ENCODE data around the gene RNF157. TPM values are rescaled to one million over a fixed set of nuclear protein-coding genes. Genes with fewer than 3 reads are reported as not detected.
"Not testable (repeated sequence)": the region's sequence is repeated elsewhere in the genome, so short reads cannot be mapped to it uniquely, and the experiment has no call there.

Gene RNF157
- total and polyA plus RNA-seq, 2 of the 13 experiments (the other 11 are each of a cell fraction or from before 2014, with no cell fraction given): 0.44 to 1.5 TPM

DNA sequence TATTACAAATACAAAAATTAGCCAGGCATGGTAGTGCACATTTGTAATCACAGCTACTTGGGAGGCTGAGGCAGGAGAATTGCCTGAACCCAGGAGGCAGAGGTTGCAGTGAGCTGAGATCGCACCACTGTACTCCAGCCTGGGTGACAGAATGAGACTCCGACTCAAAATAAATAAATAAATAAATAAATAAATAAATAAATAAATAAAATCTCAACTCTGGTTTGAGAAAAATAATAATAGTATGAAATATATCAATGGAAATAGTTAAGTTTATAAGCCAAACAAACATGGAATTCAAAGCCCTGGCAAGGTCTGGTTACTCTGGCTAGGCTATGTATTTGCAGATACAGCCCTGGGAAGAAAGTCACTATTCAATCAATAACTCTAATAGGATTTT is 53.5 kb downstream of the RNF157 start:
- BruUV-seq (replicated peaks); H3K27ac ChIP-seq (ENCODE audit: extremely low read length, insufficient read depth, low read length); H4K20me1 ChIP-seq (ENCODE audit: insufficient read depth, low read length); H2AFZ ChIP-seq (ENCODE audit: low read length); H3K9ac ChIP-seq (ENCODE audit: insufficient read depth, low read depth, low read length); H3K4me2 ChIP-seq (ENCODE audit: low read depth, low read length); H3K4me3 ChIP-seq (replicated peaks in 1 of 3; ENCODE audit: insufficient read depth in 1 of 3, low read depth in 2 of 3, low read length in 3 of 3); POLR2A ChIA-PET; DNase-seq (ENCODE audit: low spot score); H3K36me3 ChIP-seq (replicated peaks in 1 of 2; ENCODE audit: control insufficient read depth in 1 of 2, insufficient read depth in 2 of 2, low read length in 2 of 2); H3K9me3 ChIP-seq (ENCODE audit: low read length); H3K79me2 ChIP-seq (ENCODE audit: insufficient read depth, low read length); ATAC-seq; H3K27me3 ChIP-seq (ENCODE audit: control insufficient read depth in 1 of 2, insufficient read depth in 2 of 2, low read length in 2 of 2); FAIRE-seq; CTCF ChIA-PET (ENCODE audit: low intra/inter-chr PET ratio, low total read pairs): not testable (repeated sequence)
- in situ Hi-C loops (cut with HindIII; ENCODE audit: extremely low pct_ligation_motif_present, low pct_unique_long_range_greater_than_20kb): loop anchor here (10.0 kb wide), 1 partner anchor 98 kb away; no protein-coding TSS in a partner anchor
- intact Hi-C loops (cut with micrococcal nuclease; ENCODE audit: unreplicated experiment): loop anchor here (10.0 kb wide), 1 partner anchor 88 kb away; no protein-coding TSS in a partner anchor
- peaks cover 20% of the 10 kb centered on the region for H3K4me1 ChIP-seq (ENCODE audit: insufficient read depth, low read length)
- WGBS (ENCODE audit: low lambda C conversion rate): 84% methylated on average over 2 of the region's 2 CpGs

DNA sequence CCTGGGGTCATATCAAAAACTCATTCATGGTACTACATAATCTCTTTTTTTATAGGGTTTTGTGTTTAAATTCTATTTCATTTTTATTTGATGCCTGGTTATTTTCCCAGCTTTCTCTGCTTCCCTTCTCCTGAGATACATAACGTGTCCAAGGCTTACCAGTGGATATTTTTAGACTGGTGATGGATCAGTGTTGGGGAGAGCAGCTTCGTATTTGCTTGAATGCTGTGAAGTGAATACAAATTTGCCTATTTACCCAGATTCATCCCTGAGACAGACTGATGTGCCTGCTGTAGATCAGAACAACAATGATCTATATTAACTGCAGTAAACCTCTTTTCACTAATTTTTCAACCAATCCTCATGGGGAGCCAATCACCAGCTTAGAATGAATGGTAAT is 56.0 kb downstream of the RNF157 start:
- 36% methylated on average over 2 of the region's 2 CpGs for WGBS (ENCODE audit: low lambda C conversion rate)
- ATAC-seq: no peak
- BruUV-seq (replicated peaks): no TSS peak
- no peaks in the 10 kb centered on the region for H3K36me3 ChIP-seq (replicated peaks in 1 of 2; ENCODE audit: control insufficient read depth in 1 of 2, insufficient read depth in 2 of 2, low read length in 2 of 2)
- no peaks in the 10 kb centered on the region for H3K79me2 ChIP-seq (ENCODE audit: insufficient read depth, low read length)
- no peaks in the 10 kb centered on the region for H3K9me3 ChIP-seq (ENCODE audit: low read length)
- no peak overlapping the region for H3K4me2 ChIP-seq (ENCODE audit: low read depth, low read length)
- POLR2A ChIA-PET: no interaction called here
- H3K4me1 ChIP-seq (ENCODE audit: insufficient read depth, low read length): peaks cover 30% of the 10 kb centered on the region
- no peak for DNase-seq (ENCODE audit: low spot score)
- CTCF ChIA-PET (ENCODE audit: low intra/inter-chr PET ratio, low total read pairs): interaction anchor here (1.4 to 4.7 kb wide), 2 partner anchors 60 to 63 kb away, joined by 3 to 78 read pairs; no protein-coding TSS in a partner anchor
- H3K4me3 ChIP-seq (replicated peaks in 1 of 3; ENCODE audit: insufficient read depth in 1 of 3, low read depth in 2 of 3, low read length in 3 of 3): no peak overlapping the region
- no peak for TF ChIP-seq NR2F1 (CRISPR knock-in tag; IDR thresholded peaks at IDR 0.05)
- H4K20me1 ChIP-seq (ENCODE audit: insufficient read depth, low read length): no peaks in the 10 kb centered on the region
- H3K27me3 ChIP-seq (ENCODE audit: control insufficient read depth in 1 of 2, insufficient read depth in 2 of 2, low read length in 2 of 2): peaks cover 0 to 1% of the 10 kb centered on the region in 2 experiments; a peak in 1 of 5 replicates
- in situ Hi-C loops (cut with HindIII; ENCODE audit: extremely low pct_ligation_motif_present, low pct_unique_long_range_greater_than_20kb): loop anchor here (10.0 kb wide), 1 partner anchor 101 kb away; no protein-coding TSS in a partner anchor
- no peak overlapping the region for H3K9ac ChIP-seq (ENCODE audit: insufficient read depth, low read depth, low read length)
- intact Hi-C loops (cut with micrococcal nuclease; ENCODE audit: unreplicated experiment): loop anchor here (10.0 kb wide), 1 partner anchor 91 kb away; no protein-coding TSS in a partner anchor
- H3K27ac ChIP-seq (ENCODE audit: extremely low read length, insufficient read depth, low read length): no peak overlapping the region
- FAIRE-seq: no peak
- no peak overlapping the region for H2AFZ ChIP-seq (ENCODE audit: low read length)
